Limb (tissue), 2 donors: ENCODE results near the gene TRAF2.

ENCODE experiments used
- DNase-seq, 2 donors: peaks; one replicate each; pipeline ENCODE4 v3.0.0-alpha.2; 2016; ENCODE audit errors: extremely low spot score in 2 of 2

Gene TRAF2

DNA sequence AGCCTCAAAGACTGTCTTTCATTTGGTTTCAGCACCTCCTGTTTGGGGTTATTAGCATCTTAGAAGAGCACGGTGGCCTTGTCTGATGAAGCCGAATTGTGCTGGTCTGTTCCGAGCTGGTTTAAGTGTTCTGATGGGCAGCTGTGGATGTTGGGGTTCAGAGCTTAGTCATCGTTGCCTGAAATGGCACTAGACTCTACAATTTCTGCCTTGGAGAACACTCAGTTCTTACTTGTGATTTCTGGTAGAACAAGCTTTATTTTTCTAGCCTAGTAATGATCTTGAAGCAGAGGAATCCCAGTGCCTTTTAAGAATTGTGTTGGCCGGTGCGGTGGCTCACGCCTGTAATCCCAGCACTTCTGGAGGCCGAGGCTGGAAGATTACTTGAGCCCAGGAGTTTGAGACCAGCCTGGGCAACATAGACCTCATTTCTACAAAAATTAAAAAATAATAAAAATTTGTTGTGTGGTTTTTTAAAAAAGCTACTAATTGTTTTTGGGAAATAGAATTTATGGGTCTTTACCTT is 50.4 kb downstream of the TRAF2 start:
- no peak for DNase-seq

DNA sequence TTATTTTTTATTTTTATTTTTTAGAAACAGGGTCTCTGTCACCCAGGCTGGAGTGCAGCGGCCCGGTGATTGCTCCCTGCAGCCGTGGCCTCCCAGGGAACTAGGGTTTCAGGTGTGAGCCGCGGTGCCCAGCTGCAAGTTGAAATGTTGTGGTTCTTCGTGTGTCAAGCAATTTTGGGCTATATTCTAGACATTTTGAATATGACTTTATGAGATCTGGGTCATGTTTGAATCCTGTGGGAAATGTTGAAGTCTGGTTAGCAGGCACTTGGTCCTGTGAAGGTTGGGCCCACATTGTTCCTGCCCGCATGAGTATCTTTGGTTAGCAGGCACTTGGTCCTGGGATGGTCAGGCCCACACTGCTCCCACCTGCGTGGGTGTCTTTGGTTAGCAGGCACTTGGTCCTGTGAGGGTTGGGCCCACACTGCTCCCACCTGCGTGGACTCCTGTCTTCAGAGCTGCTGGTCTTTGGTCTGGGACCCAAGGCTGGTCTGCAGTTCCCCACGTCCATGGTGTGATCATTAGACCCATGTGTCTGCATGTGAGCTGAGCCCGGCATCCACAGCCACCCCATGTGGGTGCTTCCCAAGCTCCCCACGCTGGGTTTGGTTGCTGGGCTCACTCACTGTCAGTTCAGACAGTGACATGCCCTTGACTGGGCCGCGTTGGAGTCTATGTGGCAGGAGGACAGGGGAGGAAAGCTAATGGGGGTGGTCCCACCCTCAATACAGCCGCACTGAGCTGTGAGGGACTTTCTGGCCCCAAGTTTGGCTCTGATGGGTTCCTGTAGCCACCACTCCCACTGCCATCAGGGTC is 51.1 kb downstream of the TRAF2 start:
- no peak for DNase-seq

DNA sequence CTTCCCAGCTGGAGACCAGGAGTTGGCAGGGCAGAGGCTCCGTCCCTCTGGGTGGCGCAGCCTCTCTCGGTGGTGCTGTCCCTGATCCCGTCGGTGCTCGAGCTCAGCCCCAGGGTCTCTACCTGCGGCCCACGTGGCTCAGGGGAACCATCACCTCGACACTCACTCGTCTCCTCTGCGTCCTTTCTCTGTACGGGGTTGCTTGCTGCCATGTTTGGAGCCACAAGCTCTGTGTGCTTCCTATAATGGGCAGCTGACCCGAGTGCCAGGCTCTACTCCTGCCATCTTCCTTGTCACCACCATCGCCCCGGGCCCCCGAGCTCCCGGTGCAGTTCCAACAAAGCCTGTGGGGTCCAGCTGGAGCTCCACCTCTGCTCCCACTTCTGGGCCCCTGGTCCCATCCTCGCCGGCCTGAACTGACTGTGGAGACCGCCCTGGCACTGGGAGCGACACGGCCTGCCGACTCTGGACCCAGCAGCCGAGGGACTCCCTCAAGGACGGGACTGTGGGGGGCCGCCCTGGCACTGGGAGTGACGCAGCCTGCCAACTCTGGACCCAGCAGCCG is 53.2 kb downstream of the TRAF2 start:
- DNase-seq = no peak

DNA sequence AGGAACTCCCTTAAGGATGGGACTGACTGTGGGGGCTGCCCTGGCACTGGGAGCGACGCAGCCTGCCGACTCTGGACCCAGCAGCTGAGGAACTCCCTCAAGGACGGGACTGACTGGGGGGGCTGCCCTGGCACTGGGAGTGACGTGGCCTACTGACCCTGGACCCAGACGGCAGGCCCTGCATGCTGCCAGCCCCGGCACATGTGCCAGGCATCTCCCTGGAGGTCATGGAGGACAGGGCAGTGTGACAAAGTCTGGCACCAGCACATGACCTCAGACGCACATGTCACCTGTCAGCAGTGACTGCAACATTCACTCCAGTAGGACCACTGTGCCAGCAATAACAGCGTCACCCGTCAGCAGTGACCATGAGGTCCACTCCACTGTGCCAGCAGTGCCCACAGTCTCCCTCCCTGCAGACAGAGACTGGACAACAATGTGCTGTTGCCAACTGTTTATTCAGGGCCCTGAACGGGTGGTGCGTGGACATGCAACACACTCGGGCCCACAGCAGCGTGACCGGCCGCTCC is 53.7 kb downstream of the TRAF2 start:
- DNase-seq = no peak

DNA sequence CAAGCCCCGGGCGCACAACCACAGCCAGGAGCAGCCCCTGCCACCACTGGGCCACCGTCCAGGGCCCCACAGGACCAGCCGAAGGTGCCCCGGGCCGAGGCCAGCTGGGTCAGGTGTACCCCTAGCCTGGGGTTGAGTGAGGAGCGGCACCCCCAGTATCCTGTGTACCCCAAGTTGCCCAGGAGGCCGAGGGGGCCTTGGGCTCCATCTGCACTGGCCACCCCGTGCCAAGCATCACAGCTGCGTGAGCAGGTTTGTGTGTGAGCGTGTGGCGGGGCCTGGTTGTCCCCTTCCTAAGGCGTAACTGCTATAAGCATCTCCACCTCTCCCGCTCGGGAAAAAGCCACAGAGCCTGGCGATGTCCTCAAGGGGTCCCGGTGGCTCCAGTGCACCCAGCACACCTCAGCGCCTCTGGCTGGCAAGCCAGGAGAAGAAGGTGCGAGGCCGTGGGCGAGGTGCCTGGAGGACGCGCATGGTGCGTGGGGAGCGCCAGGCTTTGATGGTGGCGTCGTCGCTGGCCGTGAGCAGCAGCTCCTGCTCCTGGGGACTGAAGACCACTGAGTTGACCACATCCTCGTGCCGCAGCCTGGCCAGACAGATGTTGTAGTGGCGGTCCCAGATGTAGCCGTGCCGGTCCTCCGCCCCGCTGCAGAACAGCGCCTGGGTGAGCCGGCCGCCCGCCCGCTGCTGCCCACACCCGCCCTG is 54.4 kb downstream of the TRAF2 start:
- no peak for DNase-seq

DNA sequence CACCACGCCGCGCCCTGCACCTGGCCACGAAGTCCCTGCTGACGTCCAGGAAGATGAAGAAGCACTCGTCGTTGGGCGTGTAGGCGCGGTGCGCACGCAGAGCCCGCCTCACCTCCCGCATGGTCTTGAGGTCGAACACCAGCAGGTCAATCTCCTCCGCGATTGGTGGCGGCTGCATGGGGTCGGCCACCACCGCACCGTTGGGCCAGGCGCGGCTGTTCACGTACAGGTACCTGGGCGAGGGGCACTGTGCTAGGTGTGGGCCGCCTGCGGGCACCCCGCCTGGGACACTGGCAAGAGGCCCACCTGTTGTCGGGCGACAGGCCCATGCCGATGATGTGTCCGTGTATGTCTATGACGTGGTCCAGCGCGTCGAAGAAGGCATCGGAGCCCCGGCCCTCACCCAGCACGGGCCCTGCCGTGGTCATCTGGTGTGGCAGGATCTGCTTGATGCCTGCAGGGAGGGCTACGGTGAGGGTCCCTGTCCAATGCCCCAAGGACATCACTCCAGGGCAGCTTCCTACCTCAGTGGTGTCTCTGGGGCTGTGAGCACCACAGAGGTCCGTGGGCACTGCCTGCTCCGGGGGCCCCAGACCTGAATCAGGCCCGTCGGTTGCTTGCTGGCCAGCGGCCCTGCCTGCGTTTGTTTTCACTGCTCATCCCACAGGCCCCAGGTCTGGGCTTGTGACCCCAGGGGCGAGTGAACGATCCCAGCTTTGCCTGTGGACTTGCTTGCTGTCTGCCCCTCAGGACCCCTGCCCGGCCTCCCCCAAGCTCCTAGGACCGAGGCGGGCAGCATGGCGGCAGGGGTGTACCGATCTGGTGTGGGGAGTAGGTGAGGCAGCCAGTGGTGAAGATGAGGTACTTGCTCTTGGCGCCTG is 55.2 kb downstream of the TRAF2 start:
- no peak for DNase-seq

DNA sequence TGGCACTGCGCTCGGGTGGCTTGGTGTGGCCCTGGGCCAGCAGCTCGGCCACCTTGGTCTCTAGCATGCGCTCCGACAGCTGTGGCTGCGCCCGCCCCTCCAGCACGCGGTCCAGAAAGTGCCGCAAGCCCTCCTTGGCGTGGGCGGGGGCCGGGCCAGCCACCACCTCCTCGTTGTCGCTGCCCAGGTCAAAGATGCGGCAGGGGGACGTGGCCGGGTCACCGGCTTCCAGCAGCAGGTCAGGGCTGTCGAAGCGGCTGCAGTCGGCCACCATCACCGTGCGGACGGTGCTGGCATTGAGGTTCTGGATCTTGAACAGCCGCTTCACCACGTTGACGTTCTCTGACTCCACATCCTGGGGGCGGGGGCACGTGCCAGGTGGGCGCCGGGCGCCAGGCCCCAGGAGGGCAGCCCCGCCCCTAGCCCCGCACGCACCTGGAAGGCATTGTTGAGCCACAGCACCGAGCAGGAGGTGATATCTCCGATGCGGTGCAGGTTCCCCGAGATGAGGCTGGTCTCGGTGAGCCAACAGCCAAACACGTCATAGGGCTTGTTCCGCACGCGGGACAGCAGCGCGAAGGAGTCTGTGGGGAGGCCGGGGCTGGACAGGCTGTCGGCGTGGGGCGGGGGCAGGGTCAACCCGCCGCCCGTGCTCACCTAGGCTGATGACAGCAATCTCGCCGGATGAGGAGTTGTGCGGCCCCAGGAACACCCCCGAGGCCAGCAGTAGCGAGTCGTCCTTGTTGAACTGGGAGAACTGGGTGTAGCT is 56.0 kb downstream of the TRAF2 start:
- no peak for DNase-seq

DNA sequence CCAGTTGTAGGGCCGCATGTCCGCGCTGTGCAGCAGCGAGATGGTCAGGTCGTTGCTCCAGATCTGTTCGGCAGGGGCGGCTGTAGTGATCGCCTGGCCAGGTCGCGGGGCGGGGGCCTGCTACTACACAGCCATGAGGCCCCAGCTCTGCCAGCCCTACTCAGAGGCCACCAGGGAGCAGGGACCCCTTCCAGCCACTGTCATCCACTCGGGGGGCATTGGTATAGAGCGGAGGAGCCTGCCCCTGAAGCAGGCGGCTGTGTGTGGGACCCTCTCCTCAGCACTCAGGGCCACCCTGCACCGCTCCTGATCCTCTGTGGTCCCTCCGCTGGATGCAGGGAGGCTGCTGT is 56.5 kb downstream of the TRAF2 start:
- no peak for DNase-seq

DNA sequence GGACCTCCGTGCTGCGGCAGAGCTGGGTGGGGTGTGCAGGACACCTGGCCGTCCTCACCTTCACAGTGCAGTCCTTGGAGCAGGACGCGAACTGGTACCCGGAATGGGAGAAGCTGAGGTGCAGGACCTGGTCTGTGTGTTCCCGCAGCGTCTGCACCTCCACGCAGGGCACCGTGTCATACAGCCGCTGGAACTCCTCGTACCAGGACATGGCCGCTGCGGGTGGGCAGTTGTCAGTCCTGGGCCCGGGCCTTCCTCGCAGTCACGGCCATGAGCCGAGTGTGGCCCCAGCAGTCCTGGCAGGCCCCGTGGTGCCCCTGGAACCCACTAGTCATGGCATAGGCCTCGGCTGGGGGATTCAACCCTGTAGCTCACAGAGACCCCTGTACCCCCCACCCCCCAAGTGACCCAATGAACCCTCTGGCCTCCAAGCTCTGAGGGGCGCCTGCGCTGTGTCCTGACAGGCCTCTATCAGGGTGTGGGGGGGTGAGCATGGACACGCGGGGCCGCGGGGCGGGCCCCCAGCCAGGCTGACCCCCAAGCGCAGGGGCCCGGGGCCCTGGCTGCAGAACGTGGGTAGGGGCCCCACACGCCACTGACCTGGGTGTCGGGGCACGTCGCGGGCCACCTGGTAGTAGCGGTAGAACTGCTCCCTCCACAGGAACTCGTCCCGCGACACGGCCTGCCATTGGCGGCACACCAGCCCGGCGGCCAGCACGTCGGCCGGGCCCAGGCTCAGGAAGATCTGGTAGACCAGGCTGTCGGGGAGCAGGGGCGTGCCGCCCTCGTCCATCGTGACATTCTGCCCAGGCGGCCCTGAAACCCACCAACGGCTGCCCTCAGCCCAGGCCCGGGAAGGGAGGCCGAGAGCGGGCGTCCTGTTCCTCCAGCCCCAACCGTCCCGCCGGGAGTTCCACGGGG is 57.2 kb downstream of the TRAF2 start:
- DNase-seq = peak; percentile 4 to 58

DNA sequence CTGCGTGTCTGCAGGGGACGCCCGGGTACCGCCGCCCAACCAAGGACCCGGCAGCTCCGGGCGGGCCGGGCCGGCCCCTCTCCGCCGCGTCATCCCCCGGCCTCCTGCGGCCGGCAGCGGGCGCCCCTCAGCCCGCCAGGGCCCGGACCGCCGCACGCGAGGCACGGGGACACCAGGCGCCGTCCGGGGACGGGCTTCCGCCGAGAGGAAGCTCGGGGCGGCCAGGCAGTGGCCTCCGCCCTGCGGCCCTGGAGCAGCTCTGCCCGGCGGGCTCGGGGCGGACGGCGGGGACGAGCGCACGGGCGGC is 57.8 kb downstream of the TRAF2 start:
- no peak for DNase-seq

DNA sequence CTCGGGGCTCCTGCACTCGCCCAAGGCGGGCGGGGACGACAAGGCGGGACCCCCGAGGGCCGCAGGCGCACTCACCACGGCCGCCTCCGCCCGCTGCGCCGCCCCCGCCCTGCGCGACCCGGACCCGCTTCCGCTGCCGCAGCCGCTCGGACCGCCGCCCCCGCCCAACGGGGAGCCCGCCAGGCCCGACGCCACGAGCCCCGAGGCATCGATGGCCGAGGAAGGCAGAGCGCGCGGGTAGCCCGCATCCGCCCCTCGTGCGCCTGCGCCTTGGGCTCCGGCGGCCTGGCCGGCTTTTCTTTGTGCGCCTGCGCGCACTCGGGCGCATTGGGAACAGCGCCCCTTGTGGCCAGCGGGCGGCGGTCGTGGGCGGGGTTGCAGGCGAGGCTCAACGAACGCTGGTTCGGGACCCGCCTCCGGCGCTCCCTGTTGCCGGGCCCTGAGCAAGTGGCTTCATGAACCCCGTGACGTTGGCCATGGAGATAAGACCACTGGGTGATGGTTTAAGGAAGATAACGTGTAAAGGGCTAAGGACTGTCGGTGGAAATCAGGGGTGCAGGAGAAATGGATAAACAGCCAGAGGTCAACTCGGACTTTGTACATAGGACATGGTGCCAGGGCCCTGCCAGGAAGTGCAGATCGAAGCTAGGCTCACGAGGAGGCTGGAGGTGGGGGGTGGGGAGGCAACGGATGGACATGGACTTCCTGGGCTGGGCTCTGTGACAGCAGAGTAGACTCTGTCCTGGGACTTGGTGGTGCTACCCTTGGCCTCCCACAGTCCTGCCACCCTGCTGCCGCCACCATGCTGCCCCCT is 58.4 kb downstream of the TRAF2 start, which contains the start of the genes C8G and FBXW5:
C8G (plus strand) TSS at position 725 of the 814 bp plus-strand sequence; CDS start at position 803, 78 bp downstream.
FBXW5 (minus strand) TSS at position 220 of the 814 bp plus-strand sequence. CDS start 655 bp downstream, outside the sequence.
- peak; percentile 95 to 98 for DNase-seq

DNA sequence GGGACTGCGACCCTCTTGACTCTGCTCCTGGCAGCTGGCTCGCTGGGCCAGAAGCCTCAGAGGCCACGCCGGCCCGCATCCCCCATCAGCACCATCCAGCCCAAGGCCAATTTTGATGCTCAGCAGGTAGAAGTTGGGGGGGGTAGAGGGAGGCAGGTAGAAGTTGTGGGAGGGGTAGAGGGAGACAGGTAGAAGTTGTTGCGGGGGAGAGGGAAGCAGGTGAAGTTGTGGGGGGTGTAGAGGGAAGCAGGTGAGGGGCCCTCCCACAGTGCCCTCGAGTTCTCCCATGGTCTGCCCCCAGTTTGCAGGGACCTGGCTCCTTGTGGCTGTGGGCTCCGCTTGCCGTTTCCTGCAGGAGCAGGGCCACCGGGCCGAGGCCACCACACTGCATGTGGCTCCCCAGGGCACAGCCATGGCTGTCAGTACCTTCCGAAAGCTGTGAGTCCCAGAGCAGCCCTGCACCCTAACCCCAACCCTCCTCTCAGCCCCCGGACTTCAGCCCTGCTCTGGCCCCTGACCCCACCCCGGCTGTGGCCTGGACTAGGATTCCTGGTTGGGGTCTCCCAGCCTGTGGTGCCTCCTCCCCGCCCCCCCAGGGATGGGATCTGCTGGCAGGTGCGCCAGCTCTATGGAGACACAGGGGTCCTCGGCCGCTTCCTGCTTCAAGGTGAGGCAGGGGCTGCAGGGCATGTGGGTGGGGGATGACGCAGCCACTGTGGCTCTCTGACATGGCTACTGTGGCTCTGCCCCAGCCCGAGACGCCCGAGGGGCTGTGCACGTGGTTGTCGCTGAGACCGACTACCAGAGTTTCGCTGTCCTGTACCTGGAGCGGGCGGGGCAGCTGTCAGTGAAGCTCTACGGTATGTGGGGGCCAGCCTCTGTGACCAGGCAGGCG is 59.3 kb downstream of the TRAF2 start:
- no peak for DNase-seq

DNA sequence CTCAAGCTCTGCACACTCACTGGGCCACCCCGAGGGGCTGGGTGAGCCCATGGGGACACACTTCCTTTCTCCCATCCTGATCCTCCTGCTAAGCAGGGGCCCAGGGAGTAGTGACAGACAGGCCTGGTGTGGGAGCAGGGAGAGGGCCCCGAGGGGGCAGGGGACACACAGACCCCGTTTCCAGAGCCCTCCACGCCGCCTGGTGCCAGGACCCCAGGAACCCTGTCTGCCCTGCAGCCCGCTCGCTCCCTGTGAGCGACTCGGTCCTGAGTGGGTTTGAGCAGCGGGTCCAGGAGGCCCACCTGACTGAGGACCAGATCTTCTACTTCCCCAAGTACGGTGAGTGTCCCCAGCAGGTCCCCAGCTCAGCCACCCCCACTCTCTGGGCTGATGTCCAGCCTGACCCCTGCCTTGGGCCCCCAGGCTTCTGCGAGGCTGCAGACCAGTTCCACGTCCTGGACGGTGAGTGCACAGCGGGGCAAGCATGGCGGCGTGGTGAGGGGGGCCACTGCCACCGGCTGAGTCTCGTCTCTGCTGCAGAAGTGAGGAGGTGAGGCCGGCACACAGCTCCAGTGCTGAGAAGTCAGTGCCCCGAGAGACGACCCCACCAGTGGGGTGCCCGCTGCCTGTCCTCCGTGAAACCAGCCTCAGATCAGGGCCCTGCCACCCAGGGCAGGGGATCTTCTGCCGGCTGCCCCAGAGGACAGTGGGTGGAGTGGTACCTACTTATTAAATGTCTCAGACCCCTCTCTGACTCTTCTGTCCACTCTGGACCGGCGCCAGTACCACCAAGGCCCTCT is 60.1 kb downstream of the TRAF2 start:
- DNase-seq = no peak

DNA sequence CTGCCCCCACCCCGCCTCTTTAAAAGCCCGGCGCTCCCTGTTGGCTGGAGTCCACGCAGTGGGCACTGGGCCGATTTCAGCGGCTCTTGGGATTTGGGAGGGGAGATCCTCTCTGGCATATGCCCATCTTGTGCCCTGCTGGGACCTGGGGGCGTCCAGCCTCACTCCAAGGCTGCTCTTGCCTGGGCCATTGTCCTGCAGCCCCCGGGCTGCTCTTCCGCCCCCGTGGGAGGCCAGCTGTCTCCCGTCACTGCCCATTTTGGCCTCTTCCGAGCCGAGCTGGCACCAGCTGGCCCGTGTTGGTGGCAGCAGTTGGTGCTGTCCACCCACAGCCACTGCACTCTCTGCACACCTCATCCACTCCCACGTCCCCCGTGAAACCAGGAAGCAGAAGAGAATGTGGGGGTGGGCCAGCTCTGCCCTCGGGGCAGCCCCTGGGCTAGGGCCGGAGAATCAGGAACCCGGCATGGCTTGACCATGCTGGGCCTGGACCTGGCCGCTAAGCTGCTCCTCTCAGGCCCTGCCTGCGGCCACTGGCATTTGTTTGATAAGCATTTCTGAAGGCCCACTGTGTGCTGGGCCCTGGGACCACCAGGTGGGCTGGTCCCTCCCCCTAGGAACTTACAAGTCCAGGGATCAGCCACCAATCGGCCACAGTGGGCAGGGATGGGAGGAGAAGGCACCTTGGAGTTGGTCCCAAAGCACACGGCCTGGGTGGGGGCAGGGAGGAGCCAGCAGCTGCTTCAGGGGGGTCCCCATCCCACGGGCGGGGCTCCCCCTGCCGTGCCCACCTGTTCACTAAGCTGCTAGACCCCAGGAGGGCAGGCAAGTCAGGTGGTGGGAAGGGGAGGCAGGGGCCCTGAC is 60.9 kb downstream of the TRAF2 start:
- DNase-seq = no peak

DNA sequence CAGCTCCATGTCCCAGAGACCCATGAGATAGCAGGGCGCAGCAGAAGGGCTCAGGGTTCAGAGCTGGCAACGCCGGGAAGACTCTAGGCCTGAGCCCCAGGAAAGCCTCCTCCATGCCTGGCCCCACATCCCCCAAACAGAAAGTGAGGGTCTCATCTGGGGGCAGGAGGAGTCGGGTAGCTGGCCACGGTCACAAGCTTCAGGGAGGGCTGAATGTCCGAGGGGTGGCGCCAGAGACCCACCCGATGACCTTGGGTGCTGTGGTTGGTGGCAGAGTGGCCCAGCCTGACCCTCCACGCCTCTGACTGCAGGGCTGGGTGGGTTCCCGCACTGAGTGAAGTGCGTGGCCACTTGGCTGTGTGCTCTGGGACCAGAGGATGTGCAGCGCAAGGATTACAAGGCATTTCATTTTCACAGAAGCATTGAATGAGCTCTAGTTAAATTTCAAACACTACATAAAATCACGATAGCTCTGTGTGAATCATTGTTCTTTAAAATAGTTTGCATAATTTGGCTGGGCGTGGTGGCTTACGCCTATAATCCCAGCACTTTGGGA is 61.7 kb downstream of the TRAF2 start:
- DNase-seq = no peak
